Calu3 (cell line): ENCODE data around the gene DMAP1. TPM values are rescaled to one million over a fixed set of nuclear protein-coding genes. Genes with fewer than 3 reads are reported as not detected.

Experiments used
- BruUV-seq: library from RNA; stranded (reverse); fragments of 400-500 nt; replicated peaks from 2 replicates; lab custom pipeline; 2021; lab: Mats Ljungman, UMichigan
- CTCF ChIA-PET: fragments of 300-600 bp; sonication (Branson Sonifier 250); formaldehyde crosslinking; loops from one replicate; lab custom pipeline; 2022; ENCODE audit warnings: antibody characterized with exemption; lab: Charles Lee
- DNase-seq: peaks from one replicate; pipeline ENCODE4 v3.0.0; 2022
- H3K27ac Mint-ChIP-seq: one replicate; pipeline ENCODE4 v1.8.0; 2022; ENCODE audit warnings: mixed read lengths; ENCODE audit not compliant: unreplicated experiment
- H3K27me3 Mint-ChIP-seq: one replicate; pipeline ENCODE4 v1.8.0; 2022; ENCODE audit warnings: mixed read lengths; ENCODE audit not compliant: unreplicated experiment
- H3K36me3 Mint-ChIP-seq: one replicate; pipeline ENCODE4 v1.8.0; 2022; ENCODE audit warnings: mild to moderate bottlenecking, moderate library complexity, mixed read lengths; ENCODE audit not compliant: insufficient read depth, unreplicated experiment
- H3K4me1 Mint-ChIP-seq: one replicate; pipeline ENCODE4 v1.8.0; 2022; ENCODE audit warnings: mild to moderate bottlenecking, low read depth, mixed read lengths; ENCODE audit not compliant: unreplicated experiment
- H3K4me3 Mint-ChIP-seq: one replicate; pipeline ENCODE4 v1.8.0; 2022; ENCODE audit warnings: mild to moderate bottlenecking, low read depth, moderate library complexity, mixed read lengths; ENCODE audit not compliant: unreplicated experiment
- H3K9me3 Mint-ChIP-seq: one replicate; pipeline ENCODE4 v1.8.0; 2022; ENCODE audit warnings: low read depth, mixed read lengths; ENCODE audit not compliant: unreplicated experiment
- CTCF ChIP-seq: fragments of 200-600 bp; IDR thresholded peaks from one replicate; pipeline ENCODE4 v1.8.0; 2022; ENCODE audit warnings: antibody characterized with exemption; ENCODE audit not compliant: unreplicated experiment
- intact Hi-C: fragments of 100-400 bp; cut with micrococcal nuclease; formaldehyde crosslinking; loops from one replicate; pipeline ENCODE4 v1.10.0; 2022; ENCODE audit not compliant: unreplicated experiment
- total RNA-seq: library from RNA; stranded (reverse); gene quantifications from 2 replicates; pipeline ENCODE4 v1.2.3, GENCODE V29; 2022

The DMAP1 gene
- total RNA-seq, 1 experiment from 2014 or later, result 42.9 TPM

DNA sequence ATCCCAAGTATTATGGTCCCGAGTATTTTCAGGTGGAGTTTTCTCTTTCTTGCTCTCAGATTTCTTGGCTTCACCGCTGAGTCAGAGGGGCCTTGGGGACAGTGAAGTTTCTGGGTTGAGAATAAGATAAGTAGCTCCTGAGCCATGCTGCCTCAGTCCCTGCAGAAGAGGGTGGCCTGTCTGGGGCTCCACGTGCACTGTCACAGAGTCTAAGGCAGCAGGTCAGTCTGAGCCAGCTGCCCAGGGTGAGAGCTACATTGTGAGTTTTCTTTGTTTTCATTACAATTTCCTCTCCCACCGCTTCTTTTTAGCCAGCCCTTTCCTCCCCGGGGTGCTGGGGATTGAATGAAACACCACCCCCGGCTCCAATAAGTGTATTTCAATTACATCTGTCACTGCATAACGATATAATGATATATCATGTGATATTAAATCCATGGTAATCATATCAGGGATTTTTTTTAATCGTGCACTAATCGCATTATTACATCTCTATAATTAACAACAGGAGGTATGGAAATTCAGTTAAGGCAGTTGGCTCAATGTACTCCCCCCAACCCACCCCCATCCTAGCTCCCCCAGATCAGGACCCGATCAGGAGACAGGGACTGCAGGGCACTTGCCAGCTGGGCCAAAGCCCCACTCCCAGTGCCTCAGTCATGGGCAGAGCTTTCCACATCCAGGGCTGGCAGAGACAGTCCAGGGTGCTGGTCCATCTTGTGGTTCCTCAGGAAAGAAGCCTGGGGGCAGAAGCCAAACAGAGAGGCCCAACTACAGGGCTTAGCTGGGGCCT lies 43.7 kb downstream of the DMAP1 start:
- H3K36me3 Mint-ChIP-seq, result peaks cover 3% of the 10 kb centered on the region
- no TSS peak for BruUV-seq
- intact Hi-C loops, result no loop called here
- no peak for DNase-seq
- no peak overlapping the region for H3K27ac Mint-ChIP-seq
- H3K4me1 Mint-ChIP-seq, result no peaks in the 10 kb centered on the region
- no peak overlapping the region for H3K4me3 Mint-ChIP-seq
- no peak for TF ChIP-seq CTCF
- CTCF ChIA-PET, result no interaction called here
- no peaks in the 10 kb centered on the region for H3K9me3 Mint-ChIP-seq
- H3K27me3 Mint-ChIP-seq, result no peaks in the 10 kb centered on the region

- TF ChIP-seq CTCF, result no peak
- no peak for DNase-seq
- CTCF ChIA-PET, result no interaction called here
- no TSS peak for BruUV-seq
- H3K27ac Mint-ChIP-seq, result no peak overlapping the region
- H3K27me3 Mint-ChIP-seq, result no peaks in the 10 kb centered on the region
- intact Hi-C loops, result no loop called here
- H3K4me3 Mint-ChIP-seq, result no peak overlapping the region
- H3K9me3 Mint-ChIP-seq, result no peaks in the 10 kb centered on the region
- H3K36me3 Mint-ChIP-seq, result peaks cover 3% of the 10 kb centered on the region
- no peaks in the 10 kb centered on the region for H3K4me1 Mint-ChIP-seq
These were observed 45.8 kb downstream of the DMAP1 start for GRCh38 chr1:44259090-44259489.

GRCh38 chr1:44260792-44261170 lies 47.5 kb downstream of the DMAP1 start:
- CTCF ChIA-PET, result no interaction called here
- H3K36me3 Mint-ChIP-seq, result peaks cover 3% of the 10 kb centered on the region
- no peaks in the 10 kb centered on the region for H3K9me3 Mint-ChIP-seq
- intact Hi-C loops, result no loop called here
- BruUV-seq, result no TSS peak
- DNase-seq, result no peak
- H3K4me1 Mint-ChIP-seq, result no peaks in the 10 kb centered on the region
- H3K27me3 Mint-ChIP-seq, result no peaks in the 10 kb centered on the region
- TF ChIP-seq CTCF, result no peak
- H3K4me3 Mint-ChIP-seq, result no peak overlapping the region
- H3K27ac Mint-ChIP-seq, result no peak overlapping the region

GRCh38 chr1:44261171-44261817 lies 48.0 kb downstream of the DMAP1 start:
- H3K27ac Mint-ChIP-seq, result no peak overlapping the region
- BruUV-seq, result no TSS peak
- no peak for TF ChIP-seq CTCF
- CTCF ChIA-PET, result no interaction called here
- H3K9me3 Mint-ChIP-seq, result no peaks in the 10 kb centered on the region
- no peaks in the 10 kb centered on the region for H3K4me1 Mint-ChIP-seq
- intact Hi-C loops, result no loop called here
- H3K27me3 Mint-ChIP-seq, result no peaks in the 10 kb centered on the region
- H3K4me3 Mint-ChIP-seq, result no peak overlapping the region
- H3K36me3 Mint-ChIP-seq, result peaks cover 3% of the 10 kb centered on the region
- no peak for DNase-seq
